Measurements from ENCODE around the gene CCDC68. TPM values are rescaled to one million over a fixed set of nuclear protein-coding genes. Genes with fewer than 3 reads are reported as not detected.

The CCDC68 gene, protein sequence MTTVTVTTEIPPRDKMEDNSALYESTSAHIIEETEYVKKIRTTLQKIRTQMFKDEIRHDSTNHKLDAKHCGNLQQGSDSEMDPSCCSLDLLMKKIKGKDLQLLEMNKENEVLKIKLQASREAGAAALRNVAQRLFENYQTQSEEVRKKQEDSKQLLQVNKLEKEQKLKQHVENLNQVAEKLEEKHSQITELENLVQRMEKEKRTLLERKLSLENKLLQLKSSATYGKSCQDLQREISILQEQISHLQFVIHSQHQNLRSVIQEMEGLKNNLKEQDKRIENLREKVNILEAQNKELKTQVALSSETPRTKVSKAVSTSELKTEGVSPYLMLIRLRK
- polyA plus RNA-seq (2012; ENCODE audit: missing spikeins): not detected

DNA sequence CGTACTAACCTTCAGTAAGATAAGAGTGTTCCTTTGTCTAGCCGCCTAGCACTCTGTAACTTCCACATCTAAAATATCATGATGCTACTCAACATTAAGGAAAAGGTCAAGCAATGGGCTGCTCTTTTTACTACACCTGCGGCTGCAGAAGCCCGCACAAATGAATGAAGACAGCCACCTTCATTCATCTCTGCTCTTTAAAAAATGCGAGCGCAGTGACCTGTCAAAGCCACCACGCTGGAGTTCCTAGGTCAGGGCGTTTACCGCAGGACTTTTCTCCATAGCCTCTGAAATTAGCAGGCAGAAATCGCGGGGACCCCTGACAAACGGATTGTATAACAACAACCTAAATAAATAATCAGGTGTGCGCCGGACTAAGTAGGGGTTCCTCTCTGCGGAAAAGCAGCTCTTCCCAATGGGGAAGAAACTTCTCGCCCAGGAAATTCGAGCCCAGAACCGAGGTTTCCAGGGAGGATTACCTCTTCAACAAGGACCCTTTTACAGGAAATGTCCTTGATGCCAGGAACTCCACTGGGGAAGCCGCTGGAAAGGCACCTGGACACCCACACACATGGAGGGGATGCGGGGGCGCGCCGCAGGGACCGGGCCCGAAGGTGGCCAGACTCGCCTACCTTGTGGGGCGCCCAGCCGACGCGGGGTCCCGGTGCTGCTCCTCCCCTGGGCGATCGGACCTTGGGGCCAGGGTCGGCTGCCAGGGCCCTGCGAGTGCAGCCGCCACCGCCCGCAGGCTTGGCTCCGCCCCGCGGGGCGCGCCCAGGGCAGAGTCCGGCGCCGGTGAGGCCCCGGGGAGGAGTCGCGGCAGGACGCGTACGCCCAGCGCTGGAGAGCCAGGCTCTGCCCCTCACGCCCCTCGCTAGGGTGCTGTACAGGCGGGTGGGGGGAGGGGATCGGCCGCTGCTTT lies at the start of gene CCDC68:
Gene CCDC68, minus strand, starts transcription at position 758 of the 922 bp plus-strand sequence. CDS start 16,670 bp downstream, outside the sequence.
- no peak for TF ChIP-seq POLR2A (IDR thresholded peaks at IDR 0.05; ENCODE audit: low read depth, low read length)
- TF ChIP-seq POLR2AphosphoS5 (IDR thresholded peaks at IDR 0.05; ENCODE audit: low read depth, low read length): no peak
- no peak for TF ChIP-seq TAF1 (IDR thresholded peaks at IDR 0.05; ENCODE audit: borderline replicate concordance, low read depth, low read length)
- FAIRE-seq: no peak
- no peak for DNase-seq (ENCODE audit: insufficient read length)

- DNase-seq (ENCODE audit: insufficient read length) (no peak), FAIRE-seq (no peak)
These were observed 48.3 kb upstream of the CCDC68 start for GRCh38 chr18:55007602-55008001.

GRCh38 chr18:55003695-55004094 lies 44.4 kb upstream of the CCDC68 start:
- no peak for FAIRE-seq
- DNase-seq (ENCODE audit: insufficient read length): no peak
- no peak for TF ChIP-seq POLR2AphosphoS5 (IDR thresholded peaks at IDR 0.05; ENCODE audit: low read depth, low read length)
- TF ChIP-seq TAF1 (IDR thresholded peaks at IDR 0.05; ENCODE audit: borderline replicate concordance, low read depth, low read length): no peak
- TF ChIP-seq POLR2A (IDR thresholded peaks at IDR 0.05; ENCODE audit: low read depth, low read length): no peak

More at GRCh38 chr18:55007602-55008001, 48.3 kb upstream of the CCDC68 start:
- TF ChIP-seq POLR2AphosphoS5 (IDR thresholded peaks at IDR 0.05; ENCODE audit: low read depth, low read length) (no peak), POLR2A (IDR thresholded peaks at IDR 0.05; ENCODE audit: low read depth, low read length) (no peak), TAF1 (IDR thresholded peaks at IDR 0.05; ENCODE audit: borderline replicate concordance, low read depth, low read length) (no peak)

DNA sequence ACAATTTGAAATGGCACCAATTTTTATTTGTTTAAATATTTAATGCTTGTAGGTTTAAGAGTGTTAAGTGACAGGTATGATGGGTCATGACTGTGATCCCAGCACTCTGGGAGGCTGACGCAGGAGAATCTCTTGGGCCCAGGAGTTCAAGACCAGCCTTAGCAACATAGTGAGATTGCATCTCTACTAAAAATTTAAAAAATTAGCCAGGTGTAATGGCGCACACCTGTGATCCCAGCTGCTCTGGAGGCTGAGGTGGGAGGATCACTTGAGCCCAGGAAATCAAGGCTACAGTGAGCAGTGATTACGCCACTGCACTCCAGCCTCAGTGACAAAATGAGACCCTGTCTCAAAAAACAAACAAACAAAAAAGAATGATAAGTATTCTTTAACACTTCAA lies 43.0 kb upstream of the CCDC68 start:
- no peak for FAIRE-seq
- DNase-seq (ENCODE audit: insufficient read length): no peak
- TF ChIP-seq POLR2A (IDR thresholded peaks at IDR 0.05; ENCODE audit: low read depth, low read length) (no peak), POLR2AphosphoS5 (IDR thresholded peaks at IDR 0.05; ENCODE audit: low read depth, low read length) (no peak), TAF1 (IDR thresholded peaks at IDR 0.05; ENCODE audit: borderline replicate concordance, low read depth, low read length) (no peak)

- no peak for DNase-seq (ENCODE audit: insufficient read length)
- TF ChIP-seq POLR2AphosphoS5 (IDR thresholded peaks at IDR 0.05; ENCODE audit: low read depth, low read length) (no peak), POLR2A (IDR thresholded peaks at IDR 0.05; ENCODE audit: low read depth, low read length) (no peak)
- no peak for FAIRE-seq
These were observed 42.2 kb upstream of the CCDC68 start for GRCh38 chr18:55001394-55002024.

- FAIRE-seq (no peak), DNase-seq (ENCODE audit: insufficient read length) (no peak)
- no peak for TF ChIP-seq POLR2AphosphoS5 (IDR thresholded peaks at IDR 0.05; ENCODE audit: low read depth, low read length)
- no peak for TF ChIP-seq TAF1 (IDR thresholded peaks at IDR 0.05; ENCODE audit: borderline replicate concordance, low read depth, low read length)
- no peak for TF ChIP-seq POLR2A (IDR thresholded peaks at IDR 0.05; ENCODE audit: low read depth, low read length)
These were observed 41.3 kb upstream of the CCDC68 start for GRCh38 chr18:55000529-55000928.

DNA sequence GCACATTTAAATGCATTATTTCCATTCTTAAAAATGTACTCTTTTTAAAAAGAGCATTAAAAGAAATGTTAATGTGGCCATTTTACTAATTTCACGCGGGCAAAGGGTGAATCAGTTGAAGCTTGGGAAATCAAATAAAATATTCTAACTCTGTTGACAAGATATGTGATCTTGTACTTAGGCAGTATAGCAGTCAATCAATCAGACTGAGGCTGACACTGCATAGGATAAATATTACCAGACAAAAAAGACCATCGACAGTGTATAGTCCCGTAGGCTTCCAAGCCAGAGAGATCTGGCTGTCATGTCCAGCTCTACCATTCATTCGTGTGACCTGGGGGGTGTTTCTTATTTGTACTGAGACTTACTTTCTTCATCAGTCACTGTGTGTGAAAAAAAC lies 39.8 kb upstream of the CCDC68 start:
- DNase-seq (ENCODE audit: insufficient read length) (no peak), FAIRE-seq (no peak)
- TF ChIP-seq POLR2A (IDR thresholded peaks at IDR 0.05; ENCODE audit: low read depth, low read length) (no peak), POLR2AphosphoS5 (IDR thresholded peaks at IDR 0.05; ENCODE audit: low read depth, low read length) (no peak), TAF1 (IDR thresholded peaks at IDR 0.05; ENCODE audit: borderline replicate concordance, low read depth, low read length) (no peak)

- no peak for DNase-seq (ENCODE audit: insufficient read length)
- TF ChIP-seq POLR2AphosphoS5 (IDR thresholded peaks at IDR 0.05; ENCODE audit: low read depth, low read length) (no peak), POLR2A (IDR thresholded peaks at IDR 0.05; ENCODE audit: low read depth, low read length) (no peak), TAF1 (IDR thresholded peaks at IDR 0.05; ENCODE audit: borderline replicate concordance, low read depth, low read length) (no peak)
- peak; percentile 50 for FAIRE-seq
These were observed 36.3 kb upstream of the CCDC68 start for GRCh38 chr18:54995421-54996143.

GRCh38 chr18:54991981-54992380 lies 32.7 kb upstream of the CCDC68 start:
- TF ChIP-seq POLR2AphosphoS5 (IDR thresholded peaks at IDR 0.05; ENCODE audit: low read depth, low read length) (no peak), TAF1 (IDR thresholded peaks at IDR 0.05; ENCODE audit: borderline replicate concordance, low read depth, low read length) (no peak), POLR2A (IDR thresholded peaks at IDR 0.05; ENCODE audit: low read depth, low read length) (no peak)
- FAIRE-seq: no peak
- no peak for DNase-seq (ENCODE audit: insufficient read length)

- FAIRE-seq: no peak
- TF ChIP-seq TAF1 (IDR thresholded peaks at IDR 0.05; ENCODE audit: borderline replicate concordance, low read depth, low read length): no peak
- no peak for TF ChIP-seq POLR2A (IDR thresholded peaks at IDR 0.05; ENCODE audit: low read depth, low read length)
- TF ChIP-seq POLR2AphosphoS5 (IDR thresholded peaks at IDR 0.05; ENCODE audit: low read depth, low read length): no peak
- no peak for DNase-seq (ENCODE audit: insufficient read length)
These were observed 25.6 kb upstream of the CCDC68 start for GRCh38 chr18:54984908-54985307.
